Measurements from ENCODE around the gene KLHDC4.

Gene KLHDC4

DNA sequence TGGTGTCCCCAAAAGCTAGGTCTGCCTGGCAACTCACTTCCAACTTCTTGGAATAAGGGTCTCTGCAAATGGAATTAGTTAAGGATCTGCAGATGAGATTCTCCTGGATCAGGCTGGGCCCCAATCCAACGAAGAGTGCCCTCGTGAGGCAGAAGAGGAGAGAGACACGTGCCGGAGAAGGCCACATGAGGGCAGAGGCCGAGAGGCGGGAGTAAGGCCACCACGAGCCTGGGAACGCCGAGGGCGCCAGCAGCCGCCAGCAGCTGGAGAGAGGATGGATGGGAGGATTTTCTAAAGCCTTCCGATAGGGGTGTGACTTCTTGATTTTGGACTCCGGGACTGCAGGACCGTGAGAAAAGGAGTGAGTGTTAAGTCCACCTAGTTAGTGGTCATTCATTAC lies 87.2 kb downstream of the KLHDC4 start:
- Histone ChIP-seq H3K4me3 (ENCODE audit: insufficient read depth in 1 of 2, low read depth in 1 of 2, low read length in 2 of 2) (no peak overlapping the region), H3K23ac (ENCODE audit: low read length in 2 of 2) (no peak overlapping the region), H2AFZ (ENCODE audit: low read depth, low read length) (no peak overlapping the region), H4K91ac (ENCODE audit: low read length) (no peak overlapping the region), H3K79me1 (replicated peaks; ENCODE audit: low read length, poor library complexity, severe bottlenecking) (no peaks in the 10 kb centered on the region), H3K4me2 (ENCODE audit: low read length, poor library complexity, severe bottlenecking) (no peak overlapping the region), H2BK12ac (ENCODE audit: low read length in 2 of 2) (no peak overlapping the region), H3K9me3 (ENCODE audit: control insufficient read depth, low read length) (no peaks in the 10 kb centered on the region), H3K9ac (ENCODE audit: low read length) (no peak overlapping the region), H4K8ac (ENCODE audit: low read length) (no peak overlapping the region), H3K4me1 (ENCODE audit: control insufficient read depth, insufficient read depth, low read depth, low read length) (peaks cover 9% of the 10 kb centered on the region), H3K18ac (ENCODE audit: low read depth in 1 of 2, low read length in 2 of 2) (no peak overlapping the region), H2BK120ac (ENCODE audit: low read depth, low read length) (no peak overlapping the region), H3K4ac (ENCODE audit: low read depth in 1 of 2, low read length in 2 of 2) (no peak overlapping the region), H3K14ac (ENCODE audit: low read length in 2 of 2) (no peak overlapping the region), H3K36me3 (ENCODE audit: control insufficient read depth in 1 of 2, insufficient read depth in 2 of 2, low read depth in 1 of 2, low read length in 2 of 2) (no peaks in the 10 kb centered on the region), H2BK15ac (ENCODE audit: low read depth, poor library complexity, severe bottlenecking) (no peak overlapping the region), H3K27me3 (ENCODE audit: control insufficient read depth in 1 of 2, insufficient read depth in 1 of 2, low read length in 2 of 2) (peaks cover 11 to 51% of the 10 kb centered on the region in 2 experiments), H2AK5ac (ENCODE audit: low read length, severe bottlenecking) (no peak overlapping the region), H2BK5ac (ENCODE audit: low read depth, low read length, poor library complexity, severe bottlenecking) (no peak overlapping the region), H3K27ac (ENCODE audit: low read length, poor library complexity, severe bottlenecking) (no peak overlapping the region)
- no peak for DNase-seq
- 75% methylated on average over 14 of the region's 14 CpGs for WGBS

DNA sequence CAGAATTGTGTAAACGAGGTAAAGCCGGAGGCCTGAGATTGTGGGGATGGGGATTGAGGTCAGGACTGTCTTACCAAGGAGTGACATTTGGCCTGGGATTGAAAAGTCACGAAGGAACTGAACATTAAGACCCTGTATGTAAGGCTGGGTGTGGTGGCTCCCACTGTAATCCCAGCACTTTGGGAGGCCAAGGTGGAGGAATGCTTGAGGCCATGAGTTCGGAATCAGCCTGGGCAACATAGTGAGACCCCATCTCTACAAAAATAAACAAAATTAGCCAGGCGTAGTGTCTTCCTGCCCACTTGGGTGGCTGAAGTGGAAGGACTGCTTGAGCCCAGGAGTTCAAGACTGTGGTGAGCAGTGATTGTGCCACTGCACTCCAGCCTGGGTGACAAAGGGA lies 88.0 kb downstream of the KLHDC4 start:
- no peak overlapping the region for H2AFZ ChIP-seq (ENCODE audit: low read depth, low read length)
- no peaks in the 10 kb centered on the region for H3K9me3 ChIP-seq (ENCODE audit: control insufficient read depth, low read length)
- no peak overlapping the region for H2BK5ac ChIP-seq (ENCODE audit: low read depth, low read length, poor library complexity, severe bottlenecking)
- no peaks in the 10 kb centered on the region for H3K79me1 ChIP-seq (replicated peaks; ENCODE audit: low read length, poor library complexity, severe bottlenecking)
- H3K14ac ChIP-seq (ENCODE audit: low read length in 2 of 2), result no peak overlapping the region
- H3K27me3 ChIP-seq (ENCODE audit: control insufficient read depth in 1 of 2, insufficient read depth in 1 of 2, low read length in 2 of 2), result peaks cover 11 to 48% of the 10 kb centered on the region in 2 experiments
- no peak overlapping the region for H2BK15ac ChIP-seq (ENCODE audit: low read depth, poor library complexity, severe bottlenecking)
- no peak overlapping the region for H2BK12ac ChIP-seq (ENCODE audit: low read length in 2 of 2)
- H3K23ac ChIP-seq (ENCODE audit: low read length in 2 of 2), result no peak overlapping the region
- no peak overlapping the region for H2AK5ac ChIP-seq (ENCODE audit: low read length, severe bottlenecking)
- no peak overlapping the region for H3K4me2 ChIP-seq (ENCODE audit: low read length, poor library complexity, severe bottlenecking)
- H3K9ac ChIP-seq (ENCODE audit: low read length), result no peak overlapping the region
- no peak for DNase-seq
- H3K18ac ChIP-seq (ENCODE audit: low read depth in 1 of 2, low read length in 2 of 2), result no peak overlapping the region
- no peak overlapping the region for H4K8ac ChIP-seq (ENCODE audit: low read length)
- H3K27ac ChIP-seq (ENCODE audit: low read length, poor library complexity, severe bottlenecking), result no peak overlapping the region
- H4K91ac ChIP-seq (ENCODE audit: low read length), result no peak overlapping the region
- no peaks in the 10 kb centered on the region for H3K36me3 ChIP-seq (ENCODE audit: control insufficient read depth in 1 of 2, insufficient read depth in 2 of 2, low read depth in 1 of 2, low read length in 2 of 2)
- H2BK120ac ChIP-seq (ENCODE audit: low read depth, low read length), result no peak overlapping the region
- 85% methylated on average over 4 of the region's 5 CpGs for WGBS
- no peak overlapping the region for H3K4ac ChIP-seq (ENCODE audit: low read depth in 1 of 2, low read length in 2 of 2)
- H3K4me3 ChIP-seq (ENCODE audit: insufficient read depth in 1 of 2, low read depth in 1 of 2, low read length in 2 of 2), result no peak overlapping the region
- H3K4me1 ChIP-seq (ENCODE audit: control insufficient read depth, insufficient read depth, low read depth, low read length), result peaks cover 9% of the 10 kb centered on the region

DNA sequence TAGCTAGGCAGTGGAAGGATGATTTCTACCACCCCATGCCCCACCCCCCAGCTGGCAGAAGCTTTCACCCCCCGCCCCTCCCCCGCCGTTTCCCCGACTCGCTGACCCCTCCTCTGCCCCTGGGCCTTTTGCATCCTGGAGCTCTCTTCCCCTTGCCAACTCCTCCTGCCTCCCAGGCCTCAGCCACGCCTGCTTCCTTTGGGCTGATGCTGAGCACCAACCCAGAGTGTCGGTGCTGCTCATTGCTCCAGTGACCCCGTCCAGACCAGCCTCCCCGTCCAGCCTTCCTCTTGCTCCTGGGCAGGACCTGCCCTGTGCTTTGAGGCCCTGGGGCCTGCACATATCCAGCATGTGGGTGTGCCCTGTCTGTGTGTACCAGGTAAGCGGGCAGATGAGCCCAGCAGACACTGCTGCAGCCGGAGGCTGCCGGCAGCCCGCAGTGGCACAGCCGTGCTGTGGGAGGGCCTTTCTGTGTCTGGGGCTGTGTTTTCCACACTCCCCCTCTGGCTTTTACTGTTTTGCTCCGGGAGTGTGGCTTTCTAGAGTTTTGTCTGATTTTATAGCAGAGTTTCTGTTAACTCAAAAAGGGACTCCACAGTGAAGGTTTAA lies 90.6 kb downstream of the KLHDC4 start:
- no peak overlapping the region for H4K91ac ChIP-seq (ENCODE audit: low read length)
- H3K36me3 ChIP-seq (ENCODE audit: control insufficient read depth in 1 of 2, insufficient read depth in 2 of 2, low read depth in 1 of 2, low read length in 2 of 2), result no peaks in the 10 kb centered on the region
- H3K27ac ChIP-seq (ENCODE audit: low read length, poor library complexity, severe bottlenecking), result no peak overlapping the region
- H3K4me3 ChIP-seq (ENCODE audit: insufficient read depth in 1 of 2, low read depth in 1 of 2, low read length in 2 of 2), result no peak overlapping the region
- no peaks in the 10 kb centered on the region for H3K79me1 ChIP-seq (replicated peaks; ENCODE audit: low read length, poor library complexity, severe bottlenecking)
- H2BK12ac ChIP-seq (ENCODE audit: low read length in 2 of 2), result no peak overlapping the region
- H3K4me1 ChIP-seq (ENCODE audit: control insufficient read depth, insufficient read depth, low read depth, low read length), result no peaks in the 10 kb centered on the region
- peaks cover 15 to 41% of the 10 kb centered on the region in 2 experiments for H3K27me3 ChIP-seq (ENCODE audit: control insufficient read depth in 1 of 2, insufficient read depth in 1 of 2, low read length in 2 of 2)
- H2BK120ac ChIP-seq (ENCODE audit: low read depth, low read length), result no peak overlapping the region
- no peak overlapping the region for H3K4me2 ChIP-seq (ENCODE audit: low read length, poor library complexity, severe bottlenecking)
- no peak overlapping the region for H2AFZ ChIP-seq (ENCODE audit: low read depth, low read length)
- H3K23ac ChIP-seq (ENCODE audit: low read length in 2 of 2), result no peak overlapping the region
- H2AK5ac ChIP-seq (ENCODE audit: low read length, severe bottlenecking), result no peak overlapping the region
- H3K4ac ChIP-seq (ENCODE audit: low read depth in 1 of 2, low read length in 2 of 2), result no peak overlapping the region
- WGBS, result 65% methylated on average over 10 of the region's 15 CpGs
- H3K9ac ChIP-seq (ENCODE audit: low read length), result no peak overlapping the region
- no peaks in the 10 kb centered on the region for H3K9me3 ChIP-seq (ENCODE audit: control insufficient read depth, low read length)
- no peak overlapping the region for H2BK15ac ChIP-seq (ENCODE audit: low read depth, poor library complexity, severe bottlenecking)
- DNase-seq, result no peak
- no peak overlapping the region for H4K8ac ChIP-seq (ENCODE audit: low read length)
- no peak overlapping the region for H2BK5ac ChIP-seq (ENCODE audit: low read depth, low read length, poor library complexity, severe bottlenecking)
- no peak overlapping the region for H3K18ac ChIP-seq (ENCODE audit: low read depth in 1 of 2, low read length in 2 of 2)
- peak overlapping the region in 1 of 2 experiments; percentile 80 for H3K14ac ChIP-seq (ENCODE audit: low read length in 2 of 2)

DNA sequence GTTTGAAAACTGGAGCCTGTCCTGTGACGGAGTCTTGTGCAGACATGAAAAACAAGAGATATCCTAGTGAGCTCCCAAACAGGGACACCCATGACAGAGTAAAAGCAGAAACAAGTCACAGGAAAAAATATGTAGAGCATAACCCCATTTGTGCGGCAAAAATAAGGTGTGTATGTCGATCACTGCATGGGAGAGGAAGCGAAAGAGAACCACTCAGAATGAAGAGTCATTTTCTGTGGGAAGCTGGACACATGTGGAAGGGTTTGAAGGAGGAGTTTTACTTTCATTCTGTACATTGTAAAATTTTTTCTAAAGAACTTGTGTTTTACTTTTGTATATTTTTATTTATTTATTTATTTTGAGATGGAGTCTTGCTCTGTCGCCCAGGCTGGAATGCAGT lies 91.4 kb downstream of the KLHDC4 start:
- Histone ChIP-seq H4K91ac (ENCODE audit: low read length) (no peak overlapping the region), H3K14ac (ENCODE audit: low read length in 2 of 2) (no peak overlapping the region), H3K27me3 (ENCODE audit: control insufficient read depth in 1 of 2, insufficient read depth in 1 of 2, low read length in 2 of 2) (peaks cover 17 to 40% of the 10 kb centered on the region in 2 experiments), H2BK5ac (ENCODE audit: low read depth, low read length, poor library complexity, severe bottlenecking) (no peak overlapping the region), H3K36me3 (ENCODE audit: control insufficient read depth in 1 of 2, insufficient read depth in 2 of 2, low read depth in 1 of 2, low read length in 2 of 2) (no peaks in the 10 kb centered on the region), H2BK120ac (ENCODE audit: low read depth, low read length) (no peak overlapping the region), H3K4me3 (ENCODE audit: insufficient read depth in 1 of 2, low read depth in 1 of 2, low read length in 2 of 2) (no peak overlapping the region), H3K9me3 (ENCODE audit: control insufficient read depth, low read length) (no peaks in the 10 kb centered on the region), H2BK15ac (ENCODE audit: low read depth, poor library complexity, severe bottlenecking) (no peak overlapping the region), H3K18ac (ENCODE audit: low read depth in 1 of 2, low read length in 2 of 2) (no peak overlapping the region), H2AK5ac (ENCODE audit: low read length, severe bottlenecking) (no peak overlapping the region), H3K4me1 (ENCODE audit: control insufficient read depth, insufficient read depth, low read depth, low read length) (no peaks in the 10 kb centered on the region), H4K8ac (ENCODE audit: low read length) (no peak overlapping the region), H2AFZ (ENCODE audit: low read depth, low read length) (no peak overlapping the region), H3K4me2 (ENCODE audit: low read length, poor library complexity, severe bottlenecking) (no peak overlapping the region), H3K4ac (ENCODE audit: low read depth in 1 of 2, low read length in 2 of 2) (no peak overlapping the region), H2BK12ac (ENCODE audit: low read length in 2 of 2) (no peak overlapping the region), H3K79me1 (replicated peaks; ENCODE audit: low read length, poor library complexity, severe bottlenecking) (no peaks in the 10 kb centered on the region), H3K23ac (ENCODE audit: low read length in 2 of 2) (no peak overlapping the region), H3K27ac (ENCODE audit: low read length, poor library complexity, severe bottlenecking) (no peak overlapping the region), H3K9ac (ENCODE audit: low read length) (no peak overlapping the region)
- 94% methylated on average over 5 of the region's 5 CpGs for WGBS
- DNase-seq, result peak; percentile 2
